Umbilical cord (tissue), 2 donors: ENCODE results near the gene SYT13. TPM values are rescaled to one million over a fixed set of nuclear protein-coding genes. Genes with fewer than 3 reads are reported as not detected.

Experiments
- DNase-seq: peaks from one replicate; pipeline ENCODE4 v3.0.0-alpha.2; 2015; ENCODE audit warnings: low spot score
- total RNA-seq: library from RNA; depleted of rRNA; stranded (reverse); fragments of >200 nt; gene quantifications from one replicate; pipeline ENCODE4 v1.2.3, GENCODE V29; 2014; ENCODE audit warnings: low replicate concordance; ENCODE audit not compliant: insufficient read depth

SYT13 gene
- total RNA-seq, 1 donor from 2014 or later: 2.6 TPM

DNA sequence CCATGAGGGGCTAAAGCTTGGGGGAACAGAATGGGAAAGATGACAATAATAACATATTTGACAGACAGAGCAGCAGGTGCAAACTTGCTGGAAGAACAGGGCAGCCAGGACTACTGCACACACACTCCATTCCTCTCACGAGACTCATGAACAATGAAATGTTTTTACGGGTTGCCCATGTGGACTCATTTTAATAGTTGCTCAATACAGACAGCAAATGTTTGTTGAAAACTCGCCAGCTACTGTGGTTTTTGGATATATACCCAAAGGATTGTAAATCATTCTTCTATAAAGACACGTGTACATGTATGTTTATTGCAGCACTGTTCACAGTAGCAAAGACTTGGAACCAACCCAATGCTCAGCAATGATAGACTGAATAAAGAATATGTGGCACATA, 10.3 kb downstream of the SYT13 start:
- no peak for DNase-seq

- no peak for DNase-seq
Measured at GRCh38 chr11:45274206-45274605, 11.9 kb downstream of the SYT13 start.

DNA sequence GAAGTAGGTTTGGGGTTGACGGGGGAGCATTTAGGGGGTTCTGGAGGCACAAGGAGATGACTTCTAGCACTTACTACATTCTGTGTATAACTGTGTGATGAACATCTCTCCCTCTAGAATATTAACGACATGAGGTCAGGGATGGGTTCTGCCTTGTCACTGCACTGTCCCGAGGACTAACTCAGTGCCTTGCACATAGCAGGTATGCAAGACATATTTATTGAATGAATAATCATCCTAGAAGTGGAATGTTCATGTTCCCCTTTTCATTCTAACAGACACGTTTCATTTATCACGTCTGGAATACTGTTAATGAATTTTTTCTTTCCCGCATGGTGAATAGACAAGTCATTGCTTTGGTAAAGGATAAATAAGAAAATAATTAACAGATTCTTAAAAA, 12.6 kb downstream of the SYT13 start:
- no peak for DNase-seq

GRCh38 chr11:45272701-45273100, 13.4 kb downstream of the SYT13 start:
- DNase-seq: no peak

- DNase-seq: no peak
Measured at GRCh38 chr11:45270946-45271716, 15.0 kb downstream of the SYT13 start.

GRCh38 chr11:45269678-45270077, 16.5 kb downstream of the SYT13 start:
- no peak for DNase-seq

GRCh38 chr11:45267652-45268299, 18.4 kb downstream of the SYT13 start:
- no peak for DNase-seq

DNA sequence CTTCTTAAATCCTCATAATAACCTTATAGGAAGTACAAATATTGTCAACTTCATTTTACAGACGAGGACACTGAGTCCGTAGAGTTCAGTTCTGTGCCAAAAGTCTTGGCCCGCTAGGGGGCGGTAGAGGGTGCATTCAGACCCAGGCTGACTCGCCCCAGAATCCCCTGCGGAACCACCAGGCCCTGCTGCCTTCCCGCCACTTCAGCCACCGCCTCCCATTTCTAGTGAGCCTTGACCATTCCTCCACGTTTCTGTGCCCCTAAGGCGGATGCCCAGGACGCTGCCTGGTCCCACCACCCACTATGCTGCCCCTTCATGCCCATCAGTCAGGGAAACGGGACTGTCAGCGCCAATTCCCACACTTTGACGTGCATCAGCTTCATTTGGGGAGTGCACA, 19.1 kb downstream of the SYT13 start:
- DNase-seq: no peak

DNA sequence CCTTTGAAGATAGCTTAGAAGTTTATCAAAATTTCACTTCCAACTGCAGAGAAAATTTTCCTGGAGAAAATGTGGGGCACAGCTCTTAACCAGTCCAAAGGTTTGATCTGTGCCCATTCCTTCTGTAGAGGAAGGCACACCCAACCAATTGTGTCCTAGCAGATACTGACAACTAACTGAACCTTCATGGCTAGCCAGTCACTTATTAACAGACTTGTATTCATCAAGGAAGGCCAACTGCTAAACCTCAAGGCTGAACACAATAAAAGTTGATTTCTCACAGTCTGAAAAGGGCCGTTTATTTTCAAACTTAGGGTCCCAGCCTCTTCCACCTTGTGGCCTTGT, 19.5 kb downstream of the SYT13 start:
- DNase-seq: no peak

DNA sequence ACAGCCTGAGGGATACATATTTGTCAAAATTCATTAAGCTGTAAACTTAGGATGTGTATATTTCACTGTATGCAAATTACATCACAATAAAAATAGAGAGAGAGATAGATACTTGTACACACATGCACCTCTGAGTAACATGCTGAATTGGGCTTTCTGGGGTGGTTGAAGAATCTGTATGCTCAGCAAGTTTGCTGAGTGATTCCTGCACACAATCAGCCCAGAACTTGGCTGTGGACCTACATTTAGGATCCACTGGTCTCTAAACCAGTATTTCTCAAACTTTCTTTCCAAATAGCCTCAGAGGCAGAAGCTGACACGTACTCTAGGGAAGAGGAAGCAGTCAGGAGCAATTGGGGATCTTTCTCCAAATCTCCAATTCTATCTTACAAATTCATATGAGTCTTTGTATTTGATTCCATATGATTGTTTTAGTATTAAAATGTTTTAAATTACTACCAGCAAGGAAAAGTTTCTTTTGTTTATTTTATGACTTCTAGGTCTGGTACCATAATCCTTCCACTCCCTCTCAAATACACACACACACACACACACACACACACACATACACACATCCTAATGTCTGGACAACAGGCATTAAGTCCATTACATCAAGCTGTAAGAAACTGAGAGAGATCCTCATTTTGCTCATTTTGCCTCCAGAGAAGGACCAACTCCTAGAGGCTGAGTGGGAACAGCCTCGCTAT, 20.0 kb downstream of the SYT13 start:
- DNase-seq: peak; percentile 18

DNA sequence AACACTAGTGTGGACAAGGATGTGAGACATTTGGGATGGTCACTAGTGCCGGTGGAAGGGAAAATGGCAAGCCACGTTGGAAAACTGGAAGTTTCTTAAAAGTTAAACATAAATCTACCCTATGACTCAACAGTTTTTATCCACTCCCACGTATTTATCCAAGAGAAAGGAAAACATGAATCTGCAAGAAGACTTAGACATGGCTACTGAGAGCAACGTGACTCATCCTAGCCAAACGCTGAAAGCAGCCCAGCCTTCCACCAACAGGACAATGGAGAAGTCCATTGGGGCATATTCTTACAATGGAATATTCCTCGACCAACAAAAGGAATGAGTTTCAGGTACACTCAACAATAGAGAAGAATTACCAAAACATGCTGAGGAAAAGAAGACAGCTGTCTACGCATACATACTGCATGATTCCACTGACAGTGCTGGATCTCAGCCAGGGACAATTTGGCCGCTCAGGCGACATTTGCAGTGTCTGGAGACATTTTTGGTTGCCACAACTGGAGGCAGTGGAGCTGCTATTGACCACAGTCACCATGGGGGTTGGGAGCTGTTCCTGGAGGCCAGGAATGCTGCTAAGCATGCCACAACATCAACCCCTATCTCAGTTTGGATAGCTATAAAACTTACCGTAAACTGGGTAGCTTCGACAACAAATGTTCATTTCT, 21.2 kb downstream of the SYT13 start:
- no peak for DNase-seq

DNA sequence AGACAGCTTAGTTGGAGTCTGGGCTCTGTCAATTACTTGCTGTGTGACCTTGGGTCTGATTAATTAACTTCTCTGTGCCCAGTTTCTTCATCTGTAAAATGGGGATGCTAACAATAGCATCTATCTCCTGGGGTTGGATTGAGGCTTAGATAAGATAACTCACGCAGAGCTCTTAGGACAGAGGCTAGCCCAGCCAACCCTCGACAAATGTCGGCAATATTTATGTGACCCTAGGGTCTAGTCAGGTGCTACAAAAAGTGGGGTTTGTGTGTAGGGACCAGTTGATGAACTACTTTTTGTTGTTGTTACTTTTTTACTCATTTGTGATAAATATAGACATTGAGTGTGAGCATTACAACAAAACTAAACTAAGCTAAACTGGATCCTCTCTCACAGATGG, 22.4 kb downstream of the SYT13 start:
- no peak for DNase-seq

- no peak for DNase-seq
Measured at GRCh38 chr11:45262900-45263299, 23.2 kb downstream of the SYT13 start.

GRCh38 chr11:45260071-45260470, 26.1 kb downstream of the SYT13 start:
- DNase-seq: no peak

- DNase-seq: no peak
Measured at GRCh38 chr11:45259592-45259991, 26.5 kb downstream of the SYT13 start.

DNA sequence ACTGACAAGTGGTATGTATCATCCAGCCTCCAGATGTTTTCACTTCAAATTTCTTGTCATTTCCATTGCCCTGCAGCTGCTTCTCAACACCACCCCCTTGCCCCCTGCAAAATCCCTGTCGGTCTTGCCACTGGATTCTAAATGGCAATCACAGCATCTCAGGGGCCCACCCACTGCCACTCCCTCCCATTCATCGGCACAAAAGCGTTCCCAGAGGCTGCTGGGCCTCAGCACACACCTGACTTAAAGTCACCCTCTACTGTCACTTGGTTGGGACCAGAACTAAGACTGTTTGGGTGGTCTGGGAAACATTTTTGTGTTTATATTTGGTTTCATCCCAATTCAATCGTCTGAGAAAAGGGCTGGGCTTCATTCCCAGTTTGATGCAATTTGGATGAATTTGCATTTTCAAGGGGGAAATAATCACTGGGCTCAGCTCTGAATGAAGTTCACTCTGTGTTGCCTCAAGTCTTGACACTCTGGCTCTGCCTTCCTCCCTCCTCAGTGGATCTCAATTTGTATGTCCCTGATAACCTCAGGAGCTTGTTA, 27.1 kb downstream of the SYT13 start:
- no peak for DNase-seq

DNA sequence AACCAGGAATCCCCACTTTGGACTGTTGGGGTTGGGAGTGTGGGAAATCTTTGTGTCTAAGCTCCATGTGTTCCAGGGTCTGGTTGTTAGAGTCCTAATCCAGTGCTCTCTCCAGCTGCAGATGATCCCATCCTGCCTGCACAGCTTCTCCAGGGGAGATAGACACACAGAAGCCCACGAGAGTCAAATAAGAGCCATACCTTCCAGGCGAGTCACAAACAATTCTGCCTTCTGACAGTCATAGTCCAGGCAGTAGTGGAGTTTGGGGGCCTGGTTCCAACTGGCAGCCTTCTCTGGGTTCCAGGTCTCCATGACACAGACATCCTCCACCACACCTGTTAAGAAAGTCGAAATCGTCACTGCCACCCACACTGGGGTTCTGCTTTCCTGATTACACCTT, 32.1 kb downstream of the SYT13 start:
- DNase-seq: no peak

DNA sequence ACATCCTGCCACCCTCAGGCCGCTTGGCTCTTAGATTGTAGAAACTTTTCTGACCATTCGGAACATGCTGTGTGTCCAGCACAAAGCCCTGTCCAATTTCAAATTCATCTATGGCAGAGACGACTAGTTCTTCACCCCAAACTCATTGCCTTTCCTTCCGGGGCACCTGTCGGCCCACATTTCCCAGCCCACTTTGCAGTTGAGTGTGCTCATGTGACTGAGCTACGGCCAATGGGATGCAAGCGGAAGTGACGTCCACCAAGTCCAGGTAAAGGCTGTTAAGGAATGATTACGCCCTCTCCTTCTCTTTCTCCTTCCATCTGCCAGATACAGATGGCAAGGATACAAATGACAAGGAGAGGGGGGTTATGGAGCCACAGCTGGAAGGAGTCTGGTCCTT, 32.5 kb downstream of the SYT13 start:
- DNase-seq: no peak

DNA sequence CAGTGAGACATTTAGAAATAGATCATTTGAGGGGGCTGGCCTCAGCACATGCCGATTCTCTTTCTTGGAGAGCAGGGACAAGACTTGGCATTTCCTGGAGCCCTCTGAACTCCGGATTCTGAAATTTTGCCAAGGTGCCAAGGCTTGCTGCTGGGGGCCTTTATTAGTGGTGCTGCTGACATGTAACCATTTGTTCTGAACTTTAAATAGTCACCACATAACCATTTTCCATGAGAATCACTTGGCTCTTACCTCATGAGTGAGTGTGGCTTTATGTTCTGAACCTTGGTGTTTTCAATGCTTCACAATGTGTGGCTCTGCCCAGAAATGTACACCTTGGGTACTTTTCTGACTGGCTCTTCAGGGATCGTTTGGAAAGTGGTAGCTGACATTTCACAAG, 33.3 kb downstream of the SYT13 start:
- no peak for DNase-seq

- no peak for DNase-seq
Measured at GRCh38 chr11:45252134-45252856, 33.8 kb downstream of the SYT13 start.

DNA sequence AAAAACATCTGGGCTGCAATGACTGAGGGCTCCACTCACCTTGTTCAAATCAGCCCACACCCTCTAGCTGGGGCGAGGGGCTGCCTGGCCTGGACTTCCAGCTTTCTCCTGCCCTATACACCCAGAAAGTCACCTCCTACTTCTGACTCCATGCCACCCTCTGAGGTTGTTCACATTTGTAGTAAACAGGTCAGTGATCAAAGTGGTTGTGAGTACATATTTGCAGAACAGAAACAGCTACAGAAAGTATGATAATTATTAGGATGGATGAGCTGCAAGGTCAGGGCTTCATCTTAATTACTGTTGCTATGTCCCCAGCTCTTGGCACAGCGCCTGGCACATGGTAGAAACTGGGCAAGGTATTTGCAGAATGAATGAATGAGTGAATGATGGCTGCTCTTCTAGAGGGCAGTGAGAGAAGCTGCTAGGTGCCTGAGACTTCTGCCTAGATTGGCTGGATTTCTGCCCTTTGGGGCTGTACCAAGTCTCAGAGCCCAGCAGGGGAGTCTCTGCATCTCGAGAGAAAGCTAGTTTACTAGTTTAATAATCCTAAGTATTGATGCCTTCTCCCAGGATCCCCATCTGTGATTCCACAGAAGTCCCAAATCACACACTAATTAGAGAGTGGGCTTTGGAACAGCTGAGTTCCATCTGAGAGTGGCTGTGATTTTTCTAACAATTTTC, 36.0 kb downstream of the SYT13 start:
- DNase-seq: peak; percentile 9
